Stimulated activated CD8-positive, alpha-beta memory T cell treated with anti-CD3 and anti-CD28 coated beads, Interleukin-12 subunit alpha, Interleukin-12 subunit beta, amount 100 ng/mL, for 24 hours (primary cell): ENCODE measurements around the gene COX19.

Source experiments
- DNase-seq: peaks from one replicate; pipeline ENCODE4 v3.0.0-alpha.2; 2020; ENCODE audit errors: extremely low read depth

COX19 gene

GRCh38 chr7:978049-978346 lies 2.6 kb upstream of the COX19 start:
- no peak for DNase-seq

- DNase-seq, result no peak
Measured at GRCh38 chr7:977326-978048, 2.1 kb upstream of the COX19 start.

DNA sequence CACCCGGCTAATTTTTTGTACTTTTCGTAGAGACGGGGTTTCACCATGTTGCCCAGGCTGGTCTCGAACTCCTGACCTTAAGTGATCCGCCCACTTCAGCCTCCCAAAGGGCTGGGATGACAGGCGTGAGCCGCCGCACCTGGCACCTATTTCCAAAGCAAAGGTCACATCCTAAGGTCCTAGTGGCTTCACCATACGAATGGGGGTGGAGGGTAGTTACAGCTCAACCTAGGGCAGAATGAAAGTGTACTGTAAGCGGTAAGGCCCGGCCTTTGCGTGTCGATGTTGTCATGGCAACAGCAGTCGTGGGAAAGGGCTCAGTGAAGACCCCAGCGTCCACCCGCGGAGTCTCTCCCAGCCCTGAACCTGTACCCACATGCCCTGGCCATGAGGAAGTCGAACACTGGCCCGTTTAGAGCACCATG lies 1.6 kb upstream of the COX19 start:
- DNase-seq, result no peak

DNA sequence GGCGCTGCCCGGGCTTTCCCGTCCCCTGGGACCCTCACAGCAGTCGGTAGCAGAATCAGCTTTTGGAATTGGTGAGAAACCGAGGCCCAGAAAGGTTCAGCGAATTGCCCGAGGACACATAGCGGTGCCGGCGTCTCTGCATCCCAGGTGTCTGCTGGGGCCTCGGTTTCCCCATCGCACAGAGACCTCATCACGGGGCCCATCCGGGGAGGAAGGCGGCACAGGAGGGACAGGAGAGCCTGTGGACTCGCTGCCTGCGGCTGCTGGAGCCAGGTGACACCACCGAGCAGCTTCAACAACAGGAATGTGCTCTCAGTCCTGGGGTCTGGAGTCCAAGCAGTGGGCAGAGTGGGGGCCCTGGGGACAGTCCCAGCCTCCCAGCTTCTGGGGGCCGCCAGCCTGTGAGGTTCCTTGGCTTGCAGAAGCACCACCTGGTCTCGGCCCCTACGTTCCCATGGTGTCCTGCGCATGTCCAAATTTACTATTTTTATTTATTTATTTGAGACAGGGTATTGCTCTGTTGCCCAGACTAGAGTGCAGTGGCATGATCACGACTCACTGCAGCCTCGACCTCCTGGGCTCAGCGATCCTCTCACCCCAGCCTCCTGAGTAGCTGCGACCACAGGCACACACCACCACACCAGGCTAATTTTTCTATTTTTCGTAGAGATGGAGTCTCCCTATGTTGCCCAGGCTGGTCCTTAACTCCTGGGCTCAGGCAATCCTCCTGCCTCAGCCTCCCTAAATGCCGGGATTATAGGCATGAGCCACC lies 539 bp upstream of the COX19 start:
- DNase-seq, result no peak

- no peak for DNase-seq
Measured at GRCh38 chr7:974172-974571, 1.2 kb downstream of the COX19 start.

DNA sequence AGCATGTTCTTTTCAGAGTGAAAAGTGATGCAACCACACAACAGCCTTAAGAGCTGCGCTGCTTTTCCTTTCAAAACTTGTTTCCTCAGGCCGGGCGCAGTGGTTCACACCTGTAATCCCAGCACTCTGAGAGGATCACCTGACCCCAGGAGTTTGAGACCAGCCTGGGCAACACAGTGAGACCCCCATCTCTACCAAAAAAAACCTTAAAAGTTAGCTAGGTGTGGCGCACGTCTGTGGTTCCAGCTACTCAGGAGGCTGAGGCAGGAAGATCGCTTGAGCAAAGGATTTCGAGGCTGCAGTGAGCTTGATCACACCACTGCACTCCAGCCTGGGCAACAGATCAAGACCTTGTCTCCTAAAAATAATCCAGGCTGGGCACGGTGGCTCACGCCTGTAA lies 2.0 kb downstream of the COX19 start:
- DNase-seq, result no peak

DNA sequence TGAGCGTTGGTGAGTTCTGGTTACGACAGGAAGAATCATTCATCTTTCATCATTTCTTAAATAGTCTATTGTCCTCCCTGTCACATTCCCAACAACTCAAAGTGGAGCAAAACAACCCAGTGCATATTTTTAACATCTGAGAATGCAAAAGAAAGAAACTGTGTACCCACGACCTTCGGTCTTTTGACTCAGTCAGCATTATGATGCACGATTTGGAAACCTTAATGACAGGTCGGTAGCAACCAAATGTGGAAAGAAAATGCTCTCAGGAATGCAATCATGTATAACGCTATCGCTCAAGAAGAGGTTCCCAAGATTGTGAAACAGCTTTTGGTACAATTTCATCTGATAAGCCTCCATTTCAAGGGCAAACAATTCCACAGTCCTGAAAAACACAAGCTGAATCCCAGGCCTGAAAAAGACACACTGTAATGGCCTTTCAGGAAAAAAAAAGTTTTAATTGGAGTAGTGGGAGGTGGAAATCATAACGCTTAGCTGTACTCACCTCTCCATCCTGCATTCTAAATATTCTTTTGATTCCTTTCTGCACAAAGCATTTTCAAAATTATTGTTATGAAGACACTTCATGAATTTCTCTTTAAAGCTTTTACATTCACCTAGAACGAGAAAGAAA lies 2.6 kb downstream of the COX19 start:
- DNase-seq, result no peak

DNA sequence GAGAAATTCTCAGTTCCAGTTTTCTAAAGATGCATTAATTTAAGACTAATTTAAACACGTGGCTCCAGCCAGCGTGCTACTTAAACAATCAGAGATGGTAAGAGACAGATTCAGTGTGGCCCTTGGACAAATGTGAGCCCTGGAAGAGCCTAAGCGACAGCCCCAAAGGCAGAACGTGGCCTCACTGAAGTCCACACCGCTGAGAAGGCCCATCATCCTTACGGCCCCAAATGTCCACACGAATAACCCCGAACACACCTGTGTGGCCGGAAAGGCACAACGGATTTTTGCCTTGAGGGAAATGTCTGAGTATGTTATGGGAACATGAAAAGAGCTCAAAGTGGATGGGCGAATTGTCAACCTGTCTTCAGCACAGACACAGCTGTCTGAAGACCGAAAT lies 3.2 kb downstream of the COX19 start:
- DNase-seq, result no peak

GRCh38 chr7:970744-971143 lies 4.6 kb downstream of the COX19 start:
- DNase-seq, result no peak

DNA sequence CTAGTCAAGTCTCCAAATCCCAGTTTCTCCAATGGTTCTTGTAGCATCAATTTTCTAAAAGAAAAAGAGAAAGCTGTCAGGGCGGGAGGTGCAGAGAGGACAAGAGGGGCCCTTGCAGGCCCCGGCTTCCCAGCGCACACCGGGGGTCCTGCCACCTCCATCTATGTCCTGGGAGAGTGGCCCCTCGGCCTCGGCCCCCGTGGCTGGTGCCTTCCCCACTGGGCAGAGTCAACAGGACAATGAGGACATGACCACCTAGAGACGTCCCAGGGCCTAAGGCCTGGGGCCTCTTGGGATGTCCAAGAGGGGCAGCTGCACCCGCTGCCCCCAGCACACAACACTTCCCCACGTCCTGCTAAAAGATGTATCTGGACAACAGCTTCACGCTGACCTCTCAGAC lies 5.9 kb downstream of the COX19 start:
- DNase-seq, result no peak

DNA sequence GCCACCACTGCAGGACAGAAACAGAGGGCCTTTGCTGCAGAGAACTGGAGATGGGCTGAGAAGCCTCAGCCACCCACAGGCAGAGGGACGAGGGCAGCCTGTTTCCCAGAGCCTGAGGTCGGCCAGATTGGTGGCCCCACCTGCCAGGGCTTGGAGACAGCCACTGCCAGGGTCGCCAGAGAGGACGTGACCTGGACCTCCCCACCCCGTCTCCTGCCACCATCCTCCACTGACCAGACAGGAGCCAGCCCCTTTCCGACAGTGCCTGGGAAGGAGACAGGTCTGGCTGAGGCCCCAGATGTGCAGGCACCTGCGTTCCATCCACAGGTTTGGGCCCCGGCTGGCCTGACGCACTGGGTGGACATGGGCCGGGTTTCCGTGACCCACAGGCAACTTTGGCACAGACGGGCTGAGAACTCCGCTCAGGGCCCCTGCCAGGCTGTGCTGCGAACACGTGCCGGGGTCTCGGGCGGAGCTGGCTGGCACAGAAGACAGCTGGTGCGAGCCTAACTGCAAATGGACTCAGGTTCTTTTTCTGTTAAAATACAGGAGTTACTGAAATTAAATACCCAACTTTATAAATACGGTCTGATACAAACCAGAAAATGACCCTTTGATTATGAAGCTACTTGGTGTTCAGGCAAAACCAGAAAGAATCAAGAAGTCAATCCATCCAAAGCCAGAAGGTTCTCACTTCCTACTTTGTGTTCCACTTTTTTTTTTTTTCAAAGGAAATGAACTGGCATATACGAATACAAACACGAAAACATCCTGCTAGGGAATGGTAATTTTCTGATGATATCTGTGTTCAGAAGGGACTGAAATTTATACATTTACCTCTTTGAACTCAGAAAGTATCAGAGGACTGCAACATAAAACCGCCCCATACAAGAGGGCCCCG lies 6.9 kb downstream of the COX19 start:
- no peak for DNase-seq

DNA sequence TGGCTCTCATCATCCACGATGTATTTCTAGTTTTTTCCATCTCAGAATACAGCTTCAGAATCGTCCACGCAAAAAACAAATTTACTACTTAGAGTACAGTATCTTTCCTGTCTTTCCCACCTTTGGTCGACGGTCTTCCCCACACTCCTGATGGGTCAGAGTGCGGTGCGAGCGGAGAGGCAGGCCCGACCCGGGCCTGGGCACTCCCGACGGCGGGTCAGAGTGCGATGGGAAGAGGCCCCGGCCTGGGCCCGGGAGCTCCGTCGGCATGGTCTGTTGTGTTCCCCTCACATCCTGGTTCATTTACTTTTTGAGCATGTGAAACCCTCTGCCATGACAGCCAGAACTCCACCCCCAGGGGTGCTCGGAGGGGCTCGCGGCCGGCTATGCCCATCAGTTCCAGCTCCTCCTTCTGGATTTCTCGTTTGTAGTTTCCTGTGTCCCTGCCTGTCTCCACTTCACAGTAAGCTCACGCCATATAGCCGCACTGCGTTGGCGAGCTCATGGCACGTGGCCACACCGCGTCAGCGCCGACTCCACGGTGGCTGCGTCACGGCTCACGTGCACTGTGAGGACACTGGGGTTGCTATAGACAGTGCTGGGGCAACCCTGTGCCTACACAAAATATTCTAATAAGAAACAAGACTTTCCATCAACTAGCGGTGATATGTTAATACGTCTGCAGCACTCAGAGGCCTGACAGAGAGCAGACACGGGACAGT lies 7.8 kb downstream of the COX19 start:
- DNase-seq, result no peak

- no peak for DNase-seq
Measured at GRCh38 chr7:966291-967069, 8.9 kb downstream of the COX19 start.

GRCh38 chr7:964401-965231 lies 10.7 kb downstream of the COX19 start:
- no peak for DNase-seq

GRCh38 chr7:963236-964078 lies 11.9 kb downstream of the COX19 start:
- no peak for DNase-seq

DNA sequence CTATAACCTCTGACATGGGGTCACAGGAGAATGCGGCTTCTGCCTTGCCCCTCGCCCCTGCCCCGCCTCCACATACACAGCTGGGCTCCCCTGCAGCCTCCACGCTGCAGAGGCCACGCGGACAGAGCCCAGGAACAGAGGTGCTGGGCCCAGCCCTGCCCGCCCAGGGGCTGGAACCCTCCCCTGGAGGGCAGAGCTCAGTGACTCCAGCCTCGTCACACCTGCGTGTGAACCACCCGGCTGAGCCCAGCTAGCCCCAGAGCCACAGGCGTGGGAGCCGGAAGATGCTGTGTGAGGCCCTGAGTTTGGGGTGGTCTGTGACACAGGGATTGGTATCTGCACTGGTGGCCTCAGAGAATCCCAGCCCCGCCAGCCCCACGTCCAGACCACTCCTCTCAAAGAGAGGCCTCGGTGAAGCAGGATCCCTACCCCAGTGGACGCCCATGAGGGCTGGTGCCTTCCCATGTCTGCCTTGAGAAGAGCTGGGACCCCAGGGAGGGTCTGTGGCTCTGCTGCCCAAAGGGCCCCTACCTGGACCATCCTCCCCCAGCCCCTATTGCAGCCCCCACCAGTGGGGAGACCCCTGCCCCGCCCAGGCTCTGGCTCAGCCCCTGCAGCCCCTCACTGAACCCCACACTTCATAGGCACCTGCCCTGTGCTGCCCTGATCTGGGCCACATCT lies 12.8 kb downstream of the COX19 start:
- DNase-seq, result no peak

- DNase-seq, result no peak
Measured at GRCh38 chr7:961546-962400, 13.6 kb downstream of the COX19 start.
